Panc1 (cell line): ENCODE measurements around the gene MYLK2. TPM values are rescaled to one million over a fixed set of nuclear protein-coding genes. Genes with fewer than 3 reads are reported as not detected.

Experiments
- ATAC-seq: fragments of 200-7000 bp; cut with Tn5 transposase; 2 replicates; pipeline ENCODE4 v1.9.1; 2020; ENCODE audit warnings: mild to moderate bottlenecking, moderate library complexity
- BruUV-seq: library from RNA; stranded (reverse); fragments of 400-500 nt; replicated peaks from 2 replicates; lab custom pipeline; 2021; lab: Mats Ljungman, UMichigan
- CTCF ChIA-PET: fragments of 300-600 bp; sonication (Branson Sonifier 250); formaldehyde crosslinking; loops from one replicate; lab custom pipeline; 2022; ENCODE audit warnings: antibody characterized with exemption; lab: Charles Lee
- POLR2A ChIA-PET: fragments of 300-600 bp; sonication (Branson Sonifier 250); formaldehyde crosslinking; loops from one replicate; lab custom pipeline; 2022; ENCODE audit warnings: antibody characterized with exemption; lab: Charles Lee
- DNase-seq: peaks from one replicate; pipeline ENCODE4 v3.0.0-alpha.2; 2010; ENCODE audit warnings: low read depth, low spot score
- H3K27ac ChIP-seq: 2 replicates; pipeline ENCODE4 v1.5.1; 2011; ENCODE audit warnings: mild to moderate bottlenecking, low read length, inconsistent platforms
- H3K27me3 ChIP-seq: fragments of 200-500 bp; sonication (Bioruptor generic); 2 replicates; pipeline ENCODE4 v1.6.0; 2014; ENCODE audit warnings: low read length, inconsistent platforms; ENCODE audit not compliant: control insufficient read depth, insufficient read depth
- H3K36me3 ChIP-seq: fragments of 200-500 bp; sonication (Bioruptor generic); 2 replicates; pipeline ENCODE4 v1.5.1; 2014; ENCODE audit warnings: inconsistent platforms, mild to moderate bottlenecking, low read length, moderate library complexity; ENCODE audit not compliant: control insufficient read depth, insufficient read depth
- H3K4me1 ChIP-seq: 2 replicates; pipeline ENCODE4 v1.5.1; 2011; ENCODE audit warnings: inconsistent platforms, mild to moderate bottlenecking, low read length, moderate library complexity; ENCODE audit not compliant: control insufficient read depth, insufficient read depth
- H3K4me3 ChIP-seq, 2 experiments: 2 replicates each; pipeline ENCODE4 v1.5.1; 2011 to 2012; ENCODE audit warnings: low read depth in 2 of 2, low read length in 2 of 2, mild to moderate bottlenecking in 2 of 2, inconsistent platforms in 1 of 2, moderate library complexity in 1 of 2
- H3K9me3 ChIP-seq: fragments of 200-500 bp; sonication (Bioruptor generic); 2 replicates; pipeline ENCODE4 v1.5.1; 2014; ENCODE audit warnings: low read depth, mild to moderate bottlenecking, inconsistent platforms, low read length, moderate library complexity; ENCODE audit not compliant: control insufficient read depth, insufficient read depth
- CTCF ChIP-seq: fragments of 450-650 bp; IDR thresholded peaks from 2 replicates; pipeline ENCODE4 v1.5.1; 2017; ENCODE audit warnings: mild to moderate bottlenecking
- POLR2AphosphoS5 ChIP-seq: IDR thresholded peaks from 2 replicates; pipeline ENCODE4 v1.6.1; 2012; ENCODE audit warnings: mild to moderate bottlenecking, low read depth, low read length, moderate library complexity
- REST ChIP-seq, 2 experiments: IDR thresholded peaks; 2 replicates each; pipeline ENCODE4 v1.6.1; 2011 to 2012; ENCODE audit warnings: low read depth in 2 of 2, control low read depth in 1 of 2, low read length in 1 of 2, mild to moderate bottlenecking in 1 of 2, moderate library complexity in 1 of 2; ENCODE audit not compliant: insufficient read depth in 1 of 2
- SIN3A ChIP-seq: IDR thresholded peaks from 2 replicates; pipeline ENCODE4 v1.6.1; 2012; ENCODE audit warnings: low read depth, mild to moderate bottlenecking, low read length, moderate library complexity, borderline replicate concordance; ENCODE audit not compliant: insufficient read depth
- TCF7L2 ChIP-seq: IDR thresholded peaks from 2 replicates; pipeline ENCODE4 v1.6.1; 2011; ENCODE audit warnings: mild to moderate bottlenecking, low read depth, low read length, inconsistent platforms
- in situ Hi-C: cut with HindIII; loops from 2 replicates; pipeline ENCODE4 v1.10.0; 2016; ENCODE audit warnings: low sequenced_read_pairs, low pct_unique_long_range_greater_than_20kb
- intact Hi-C: fragments of 100-400 bp; cut with micrococcal nuclease; formaldehyde crosslinking; loops from one replicate; pipeline ENCODE4 v1.10.0; 2022; ENCODE audit not compliant: unreplicated experiment
- total RNA-seq: library from RNA; stranded (reverse); gene quantifications from one replicate; pipeline ENCODE4 v1.2.1, GENCODE V29; 2021; ENCODE audit not compliant: unreplicated experiment

The MYLK2 gene
- total RNA-seq, 1 experiment from 2014 or later = 0.87 TPM

- intact Hi-C loops = no loop called here
- Histone ChIP-seq H3K27ac (no peak overlapping the region; the same call in 1 of the 2 replicates), H3K36me3 (no peaks in the 10 kb centered on the region), H3K27me3 (no peaks in the 10 kb centered on the region), H3K9me3 (no peaks in the 10 kb centered on the region), H3K4me3 (no peak overlapping the region), H3K4me1 (peaks cover 28% of the 10 kb centered on the region)
- ATAC-seq = no peak
- ChIA-PET POLR2A (no interaction called here), CTCF (interaction anchor here (0.7 kb wide), 1 partner anchor 160 kb away, joined by 11 read pairs; no protein-coding TSS in a partner anchor)
- in situ Hi-C loops = no loop called here
- DNase-seq = no peak
- no TSS peak for BruUV-seq
- no peak for TF ChIP-seq CTCF
- no peak for TF ChIP-seq SIN3A
- no peak for TF ChIP-seq TCF7L2
These were observed 12.1 kb downstream of the MYLK2 start for GRCh38 chr20:31831211-31831610.

DNA sequence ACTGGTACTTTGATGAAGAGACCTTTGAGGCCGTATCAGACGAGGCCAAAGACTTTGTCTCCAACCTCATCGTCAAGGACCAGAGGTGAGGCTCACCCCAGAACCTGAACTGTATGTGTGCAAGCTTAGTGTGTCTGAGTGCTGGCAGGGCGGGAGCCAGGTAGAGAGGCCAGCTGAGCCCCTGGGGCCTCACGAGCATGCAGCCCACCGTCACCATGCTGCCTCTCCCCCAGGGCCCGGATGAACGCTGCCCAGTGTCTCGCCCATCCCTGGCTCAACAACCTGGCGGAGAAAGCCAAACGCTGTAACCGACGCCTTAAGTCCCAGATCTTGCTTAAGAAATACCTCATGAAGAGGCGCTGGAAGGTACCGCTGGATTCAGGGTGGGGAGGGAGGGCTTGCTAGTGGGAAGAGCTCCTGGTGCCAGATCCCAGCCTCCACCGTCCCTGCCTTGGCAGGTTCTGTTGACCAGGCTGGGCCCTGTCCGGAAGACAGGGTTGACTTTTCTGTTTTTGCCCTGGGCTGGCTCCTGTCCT, 12.7 kb downstream of the MYLK2 start:
- BruUV-seq = no TSS peak
- DNase-seq (no peak), ATAC-seq (no peak)
- Histone ChIP-seq H3K27me3 (no peaks in the 10 kb centered on the region), H3K4me3 (no peak overlapping the region), H3K27ac (no peak overlapping the region; the same call in 1 of the 2 replicates), H3K4me1 (peaks cover 34% of the 10 kb centered on the region), H3K9me3 (no peaks in the 10 kb centered on the region), H3K36me3 (no peaks in the 10 kb centered on the region)
- intact Hi-C loops = no loop called here
- POLR2A ChIA-PET = no interaction called here
- CTCF ChIA-PET = interaction anchor here (0.7 kb wide), 1 partner anchor 160 kb away, joined by 11 read pairs; no protein-coding TSS in a partner anchor
- in situ Hi-C loops = no loop called here
- TF ChIP-seq SIN3A (no peak), POLR2AphosphoS5 (no peak), REST (IDR thresholded peaks at IDR 0.05; ENCODE audit: insufficient read depth in 1 of 2, low read depth in 2 of 2, low read length in 1 of 2) (no peak), TCF7L2 (no peak), CTCF (no peak)
